Measurements from ENCODE around the gene GFRA1.

DNA sequence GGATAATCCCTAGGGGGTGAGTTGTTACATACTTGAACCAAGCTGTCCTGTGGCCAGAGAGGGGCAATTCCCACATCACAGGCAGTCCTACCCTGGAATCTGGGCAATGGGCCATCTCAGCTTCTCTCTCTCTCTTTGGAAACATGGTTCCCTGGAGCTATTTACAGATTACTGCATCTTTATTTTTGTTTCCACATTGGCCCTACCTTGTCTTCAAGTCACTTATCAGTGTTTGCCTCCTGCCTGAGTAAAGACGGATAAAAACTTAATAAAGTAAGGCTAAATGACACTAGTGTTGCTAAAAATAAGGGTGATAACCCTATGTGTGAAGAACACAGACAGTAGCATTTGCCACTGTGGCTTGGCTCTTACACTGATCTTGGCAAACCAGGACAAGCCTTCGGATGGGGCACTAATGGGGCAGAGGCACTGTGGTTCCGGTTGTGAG lies 228.2 kb downstream of the GFRA1 start:
- TF ChIP-seq, protein P1, sequence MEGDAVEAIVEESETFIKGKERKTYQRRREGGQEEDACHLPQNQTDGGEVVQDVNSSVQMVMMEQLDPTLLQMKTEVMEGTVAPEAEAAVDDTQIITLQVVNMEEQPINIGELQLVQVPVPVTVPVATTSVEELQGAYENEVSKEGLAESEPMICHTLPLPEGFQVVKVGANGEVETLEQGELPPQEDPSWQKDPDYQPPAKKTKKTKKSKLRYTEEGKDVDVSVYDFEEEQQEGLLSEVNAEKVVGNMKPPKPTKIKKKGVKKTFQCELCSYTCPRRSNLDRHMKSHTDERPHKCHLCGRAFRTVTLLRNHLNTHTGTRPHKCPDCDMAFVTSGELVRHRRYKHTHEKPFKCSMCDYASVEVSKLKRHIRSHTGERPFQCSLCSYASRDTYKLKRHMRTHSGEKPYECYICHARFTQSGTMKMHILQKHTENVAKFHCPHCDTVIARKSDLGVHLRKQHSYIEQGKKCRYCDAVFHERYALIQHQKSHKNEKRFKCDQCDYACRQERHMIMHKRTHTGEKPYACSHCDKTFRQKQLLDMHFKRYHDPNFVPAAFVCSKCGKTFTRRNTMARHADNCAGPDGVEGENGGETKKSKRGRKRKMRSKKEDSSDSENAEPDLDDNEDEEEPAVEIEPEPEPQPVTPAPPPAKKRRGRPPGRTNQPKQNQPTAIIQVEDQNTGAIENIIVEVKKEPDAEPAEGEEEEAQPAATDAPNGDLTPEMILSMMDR (IDR thresholded peaks at IDR 0.05 in 2 of 3, conservative IDR thresholded peaks at IDR 0.05 in 1 of 3; ENCODE audit: borderline replicate concordance in 1 of 3, insufficient read depth in 1 of 3, low read depth in 2 of 3, low read length in 2 of 3) = no peak
- TF ChIP-seq POLR2A (IDR thresholded peaks at IDR 0.05; ENCODE audit: borderline replicate concordance, extremely low read depth, insufficient read depth, insufficient read length) (no peak), POLR2AphosphoS5 (IDR thresholded peaks at IDR 0.05; ENCODE audit: low read depth, low read length) (no peak), ZNF274 (IDR thresholded peaks at IDR 0.05; ENCODE audit: low read depth, low read length) (no peak), EZH2 (IDR thresholded peaks at IDR 0.05) (no peak), YY1 (IDR thresholded peaks at IDR 0.05; ENCODE audit: extremely low read depth, insufficient replicate concordance, low read depth, low read length) (no peak), EZH2phosphoT487 (IDR thresholded peaks at IDR 0.05; ENCODE audit: borderline replicate concordance) (no peak), TCF7L2 (IDR thresholded peaks at IDR 0.05; ENCODE audit: borderline replicate concordance, extremely low read depth, insufficient read depth, insufficient read length) (no peak), ELF1 (IDR thresholded peaks at IDR 0.05; ENCODE audit: borderline replicate concordance, low read depth) (no peak)
- TF ChIP-seq, protein P2, sequence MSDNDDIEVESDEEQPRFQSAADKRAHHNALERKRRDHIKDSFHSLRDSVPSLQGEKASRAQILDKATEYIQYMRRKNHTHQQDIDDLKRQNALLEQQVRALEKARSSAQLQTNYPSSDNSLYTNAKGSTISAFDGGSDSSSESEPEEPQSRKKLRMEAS (IDR thresholded peaks at IDR 0.05) = no peak
- TF ChIP-seq, protein P3, sequence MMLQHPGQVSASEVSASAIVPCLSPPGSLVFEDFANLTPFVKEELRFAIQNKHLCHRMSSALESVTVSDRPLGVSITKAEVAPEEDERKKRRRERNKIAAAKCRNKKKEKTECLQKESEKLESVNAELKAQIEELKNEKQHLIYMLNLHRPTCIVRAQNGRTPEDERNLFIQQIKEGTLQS (IDR thresholded peaks at IDR 0.05) = no peak
- TF ChIP-seq, protein P4, sequence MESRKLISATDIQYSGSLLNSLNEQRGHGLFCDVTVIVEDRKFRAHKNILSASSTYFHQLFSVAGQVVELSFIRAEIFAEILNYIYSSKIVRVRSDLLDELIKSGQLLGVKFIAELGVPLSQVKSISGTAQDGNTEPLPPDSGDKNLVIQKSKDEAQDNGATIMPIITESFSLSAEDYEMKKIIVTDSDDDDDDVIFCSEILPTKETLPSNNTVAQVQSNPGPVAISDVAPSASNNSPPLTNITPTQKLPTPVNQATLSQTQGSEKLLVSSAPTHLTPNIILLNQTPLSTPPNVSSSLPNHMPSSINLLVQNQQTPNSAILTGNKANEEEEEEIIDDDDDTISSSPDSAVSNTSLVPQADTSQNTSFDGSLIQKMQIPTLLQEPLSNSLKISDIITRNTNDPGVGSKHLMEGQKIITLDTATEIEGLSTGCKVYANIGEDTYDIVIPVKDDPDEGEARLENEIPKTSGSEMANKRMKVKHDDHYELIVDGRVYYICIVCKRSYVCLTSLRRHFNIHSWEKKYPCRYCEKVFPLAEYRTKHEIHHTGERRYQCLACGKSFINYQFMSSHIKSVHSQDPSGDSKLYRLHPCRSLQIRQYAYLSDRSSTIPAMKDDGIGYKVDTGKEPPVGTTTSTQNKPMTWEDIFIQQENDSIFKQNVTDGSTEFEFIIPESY (IDR thresholded peaks at IDR 0.05; ENCODE audit: extremely low read depth, insufficient replicate concordance, low read length) = no peak
